GM21447 (cell line): ENCODE measurements around the gene TMEM86A.
A peak's percentile ranks its signal among the peaks of the same experiment; 100 is the strongest.
"Not testable (repeated sequence)": the region's sequence is repeated elsewhere in the genome, so short reads cannot be mapped to it uniquely, and the experiment has no call there.

Experiments
- ATAC-seq: cut with Tn5 transposase; IDR thresholded peaks from one replicate; pipeline ENCODE4 v1.9.1; 2021; ENCODE audit not compliant: unreplicated experiment

Gene TMEM86A

DNA sequence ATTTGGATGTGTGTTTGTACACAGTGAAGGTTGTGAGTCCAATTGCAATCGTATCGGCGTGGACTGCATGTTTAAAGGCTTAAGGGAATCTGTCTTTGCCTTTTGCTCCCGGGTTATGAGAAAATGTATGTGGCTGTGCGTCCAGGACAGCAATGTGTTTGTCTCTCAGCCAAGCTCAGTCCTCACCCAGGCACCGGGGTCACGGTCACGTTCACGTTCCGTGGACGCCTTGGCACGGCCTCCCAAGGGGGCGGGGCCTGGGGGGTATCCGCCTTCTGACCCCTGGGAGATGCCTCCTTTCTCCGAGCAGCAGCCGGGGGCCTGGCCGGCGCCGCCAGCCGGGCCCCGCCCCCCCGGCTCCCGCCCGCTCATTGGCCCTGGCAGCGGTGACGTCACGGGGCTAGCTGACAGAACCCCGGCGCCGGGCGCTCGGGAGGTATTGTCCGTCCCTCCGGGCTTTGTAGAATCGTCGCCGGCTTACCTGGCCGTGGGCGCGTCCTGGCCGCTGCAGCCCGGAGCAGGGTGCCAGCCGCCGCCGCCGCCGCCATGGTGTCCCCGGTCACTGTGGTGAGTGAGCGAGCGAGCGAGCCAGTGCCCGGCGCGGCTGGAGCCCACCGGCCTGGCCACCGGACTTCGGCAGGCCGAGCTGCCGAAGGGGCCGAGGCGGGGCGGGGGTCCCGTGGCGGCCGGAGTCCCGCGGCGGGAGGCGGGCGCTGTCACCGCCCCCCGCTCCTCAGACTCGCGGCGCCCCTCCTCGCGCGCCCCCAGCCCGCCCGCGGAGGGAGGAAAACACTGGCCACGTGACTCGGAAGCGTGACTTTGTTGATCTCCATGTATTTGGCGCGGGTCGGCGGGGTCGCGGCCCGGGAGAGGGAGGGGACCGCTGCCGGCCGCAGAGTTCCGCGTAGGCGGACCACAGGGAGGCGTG is at the start of gene TMEM86A:
TSS of gene TMEM86A (plus strand) at position 439 of the 928 bp plus-strand sequence. CDS start at position 547, 108 bp downstream.
- ATAC-seq, result peak; percentile 92

DNA sequence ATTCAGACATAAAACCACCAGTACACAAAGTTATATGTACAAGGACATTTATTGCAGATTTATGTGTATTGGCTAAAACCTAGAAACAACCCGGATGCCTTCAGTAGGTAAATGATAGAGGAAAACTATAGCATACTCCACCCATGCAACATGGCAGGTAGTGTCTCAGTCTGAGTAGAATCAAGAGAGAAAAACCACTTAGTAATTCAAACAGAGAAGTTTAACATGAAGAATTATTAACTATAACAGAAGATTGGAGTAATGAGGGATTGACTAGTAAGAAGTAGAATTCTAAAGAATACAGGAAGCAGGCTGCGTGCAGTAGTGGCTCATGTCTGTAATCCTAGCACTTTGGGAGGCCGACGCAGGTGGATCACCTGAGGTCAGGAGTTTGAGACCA is 48.2 kb upstream of the TMEM86A start:
- no peak for ATAC-seq

DNA sequence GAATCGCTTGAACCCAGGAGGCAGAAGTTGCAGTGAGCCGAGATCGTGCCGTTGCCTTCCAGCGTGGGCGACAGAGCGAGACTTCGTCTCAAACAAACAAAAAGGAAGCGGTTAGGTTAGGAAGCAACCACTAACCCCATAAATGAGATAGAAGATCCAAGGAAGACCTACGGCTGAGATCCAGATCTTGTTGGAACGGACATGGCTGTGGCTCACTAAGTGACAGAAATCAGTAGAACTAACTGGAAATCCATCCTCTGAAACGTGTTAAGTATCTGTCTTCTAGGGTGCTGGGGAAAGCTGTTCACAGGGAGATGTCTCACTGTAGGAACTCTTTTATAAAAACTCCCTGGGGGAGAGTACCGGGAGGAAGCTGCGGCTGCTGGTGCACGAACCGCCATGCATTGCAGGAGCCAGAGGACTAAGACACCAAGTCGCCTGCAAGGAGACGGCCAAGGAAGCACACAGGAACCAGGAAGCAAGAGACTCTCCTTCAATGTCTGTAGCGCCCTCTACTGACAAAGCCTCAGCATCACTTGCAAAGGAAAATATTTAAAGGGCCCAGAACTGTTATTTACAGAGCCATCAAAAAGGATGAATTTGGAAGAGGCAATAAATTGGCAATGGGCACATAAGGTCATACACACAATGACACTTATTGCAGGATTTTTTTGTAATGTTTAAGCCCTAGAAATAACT is 47.6 kb upstream of the TMEM86A start:
- ATAC-seq, result no peak

GRCh38 chr11:18657673-18658072 is 40.9 kb upstream of the TMEM86A start:
- no peak for ATAC-seq

GRCh38 chr11:18665353-18665872 is 33.2 kb upstream of the TMEM86A start:
- ATAC-seq, result not testable (repeated sequence)

- no peak for ATAC-seq
These were observed 30.4 kb upstream of the TMEM86A start for GRCh38 chr11:18668131-18668530.

GRCh38 chr11:18669219-18669596 is 29.4 kb upstream of the TMEM86A start:
- ATAC-seq, result no peak

DNA sequence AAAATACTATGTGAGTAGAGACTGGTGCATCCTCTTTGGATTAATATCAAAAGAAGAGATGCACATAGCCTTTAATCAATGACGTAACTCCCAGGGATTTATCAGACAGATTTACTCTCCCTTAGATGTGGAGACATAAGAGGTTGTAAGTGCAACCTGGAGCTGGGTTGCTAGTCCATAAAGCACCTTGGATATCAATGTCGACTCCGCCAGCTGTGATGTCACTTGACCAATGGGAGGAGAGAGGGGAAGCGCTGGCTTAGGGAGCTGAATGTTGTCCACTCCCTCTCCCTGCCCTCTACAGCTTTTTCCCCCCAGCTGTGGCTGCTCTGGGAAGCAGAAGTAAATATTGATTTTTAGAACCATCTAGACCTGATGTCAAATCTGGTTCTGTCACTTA is 28.9 kb upstream of the TMEM86A start:
- ATAC-seq, result no peak

DNA sequence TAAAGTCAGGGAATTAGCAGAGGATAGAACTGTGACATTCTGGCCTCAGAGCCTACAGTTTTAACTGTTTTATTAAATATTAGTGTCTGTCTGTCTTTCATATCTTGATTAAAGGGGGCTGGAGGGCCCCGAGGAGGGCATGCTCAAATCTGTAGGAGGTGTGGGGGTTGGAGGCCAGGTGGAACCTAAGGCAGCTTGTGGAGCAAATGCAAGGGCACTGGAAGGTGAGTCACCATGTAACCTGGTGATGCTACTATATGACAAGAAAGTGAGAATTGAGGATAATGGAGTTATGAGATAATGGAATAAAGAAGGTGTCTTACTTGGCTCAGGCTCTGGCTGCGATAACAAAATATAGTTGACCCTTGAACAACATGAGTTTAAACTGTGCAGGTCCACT is 27.3 kb upstream of the TMEM86A start:
- no peak for ATAC-seq

GRCh38 chr11:18672209-18672608 is 26.4 kb upstream of the TMEM86A start:
- not testable (repeated sequence) for ATAC-seq

GRCh38 chr11:18676803-18677202 is 21.8 kb upstream of the TMEM86A start:
- ATAC-seq, result no peak

DNA sequence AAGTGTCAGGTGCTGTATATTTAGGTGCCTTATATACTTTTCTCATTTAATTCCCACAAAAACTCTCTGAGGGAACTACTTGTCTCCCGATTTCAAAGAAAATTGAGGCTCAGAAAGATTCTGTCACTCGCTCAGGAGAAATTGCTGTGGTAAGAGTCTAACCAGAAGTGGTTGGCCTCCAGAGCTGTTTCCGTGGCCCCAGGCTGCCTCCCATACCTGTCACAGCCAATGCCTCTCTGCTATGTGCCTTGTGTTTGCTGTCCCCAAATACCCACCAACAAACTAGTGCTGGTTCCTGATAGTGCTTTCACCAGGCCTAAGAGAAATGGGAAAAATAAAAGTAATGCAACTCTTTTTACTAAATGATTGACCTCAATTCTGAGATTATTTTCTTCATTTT is 21.0 kb upstream of the TMEM86A start:
- no peak for ATAC-seq

GRCh38 chr11:18681949-18682348 is 16.6 kb upstream of the TMEM86A start:
- ATAC-seq, result not testable (repeated sequence)

GRCh38 chr11:18682466-18682865 is 16.1 kb upstream of the TMEM86A start:
- ATAC-seq, result no peak

GRCh38 chr11:18684267-18684666 is 14.3 kb upstream of the TMEM86A start:
- ATAC-seq, result no peak

GRCh38 chr11:18691467-18692140 is 7.0 kb upstream of the TMEM86A start:
- not testable (repeated sequence) for ATAC-seq

GRCh38 chr11:18692941-18693760 is 5.4 kb upstream of the TMEM86A start:
- no peak for ATAC-seq

DNA sequence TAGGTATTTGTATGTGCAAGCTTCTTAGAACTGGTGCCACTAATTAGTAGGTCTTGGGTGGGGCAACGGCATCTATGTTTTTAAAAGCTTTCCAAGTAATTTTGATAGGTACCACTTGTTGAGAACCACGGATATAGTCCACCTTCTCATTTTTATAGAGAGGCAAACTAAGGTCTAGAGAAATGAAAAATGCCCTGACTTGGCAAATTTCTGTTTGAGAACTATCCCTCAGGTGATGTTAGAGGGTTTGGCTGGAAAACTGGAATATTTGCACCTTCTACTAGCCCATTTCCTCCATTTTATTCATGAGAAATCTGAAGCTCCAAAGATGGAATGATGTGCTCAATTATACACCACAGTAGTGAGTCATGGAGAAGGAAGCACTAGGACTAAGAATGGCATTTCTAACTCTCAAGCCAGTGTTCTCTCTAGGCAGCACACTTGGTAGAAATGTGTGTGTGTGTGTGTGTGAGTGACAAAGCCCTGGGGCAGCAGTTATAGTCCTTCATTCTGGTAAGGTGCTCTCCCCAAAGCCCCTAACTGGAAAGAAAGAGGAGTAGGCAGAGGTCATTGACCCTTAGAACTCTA is 1.8 kb upstream of the TMEM86A start:
- no peak for ATAC-seq

DNA sequence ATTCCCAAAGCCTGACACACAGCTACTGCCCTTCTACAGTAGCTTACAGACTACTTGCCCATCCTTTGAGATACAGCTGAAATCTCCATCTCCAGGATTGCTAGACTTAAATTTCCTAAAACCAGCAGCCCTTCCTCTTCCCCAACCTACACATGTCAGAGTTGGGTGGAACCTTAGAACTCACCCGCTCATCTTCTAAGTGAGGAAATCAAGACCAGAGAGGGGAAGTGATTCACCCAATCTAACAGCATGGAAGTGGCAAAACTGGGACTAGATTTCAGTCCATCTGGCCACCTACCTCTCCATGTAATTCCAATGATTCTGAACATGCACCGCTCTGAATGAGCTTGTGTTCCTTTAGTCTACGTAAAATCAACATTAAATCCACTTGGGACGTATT is 1.0 kb upstream of the TMEM86A start:
- no peak for ATAC-seq

DNA sequence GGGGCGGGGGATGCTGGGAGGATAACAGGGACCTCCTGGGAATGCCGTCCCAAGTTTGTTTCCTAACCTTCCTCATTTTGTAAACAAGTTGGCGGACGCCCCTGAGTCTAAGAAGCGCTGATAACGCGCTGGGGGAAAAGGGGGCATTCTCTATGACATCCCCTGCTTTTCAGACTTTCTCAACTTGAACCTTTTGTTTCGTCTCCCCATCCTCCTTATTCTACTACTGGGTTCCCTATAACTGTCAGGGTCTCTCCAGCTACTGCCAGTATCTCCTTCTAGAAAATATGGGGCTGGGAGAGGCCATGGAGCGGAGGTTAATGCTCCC is 654 bp downstream of the TMEM86A start:
- no peak for ATAC-seq
